ENCODE measurements around the gene RALGPS1. TPM values are rescaled to one million over a fixed set of nuclear protein-coding genes. Genes with fewer than 3 reads are reported as not detected.

The RALGPS1 gene
- total RNA-seq, 2 donors from 2014 or later = 15.3 to 79.4 TPM

GRCh38 chr9:127225801-127226625, 311.4 kb downstream of the RALGPS1 start:
- no peaks in the 10 kb centered on the region for H3K9me3 ChIP-seq
- no peak for DNase-seq
- H3K36me3 ChIP-seq (replicated peaks in 1 of 2; ENCODE audit: insufficient read depth in 1 of 2, low read depth in 2 of 2) = no peaks in the 10 kb centered on the region
- intact Hi-C loops (cut with DNase I) = loop anchor here (10.0 kb wide), 1 partner anchor 179 kb away; no protein-coding TSS in a partner anchor
- H3K4me3 ChIP-seq = no peak overlapping the region
- H3K4me1 ChIP-seq = peaks cover 16% of the 10 kb centered on the region
- ATAC-seq = no peak
- TF ChIP-seq POLR2A (IDR thresholded peaks at IDR 0.05) = no peak
- TF ChIP-seq, protein P1, sequence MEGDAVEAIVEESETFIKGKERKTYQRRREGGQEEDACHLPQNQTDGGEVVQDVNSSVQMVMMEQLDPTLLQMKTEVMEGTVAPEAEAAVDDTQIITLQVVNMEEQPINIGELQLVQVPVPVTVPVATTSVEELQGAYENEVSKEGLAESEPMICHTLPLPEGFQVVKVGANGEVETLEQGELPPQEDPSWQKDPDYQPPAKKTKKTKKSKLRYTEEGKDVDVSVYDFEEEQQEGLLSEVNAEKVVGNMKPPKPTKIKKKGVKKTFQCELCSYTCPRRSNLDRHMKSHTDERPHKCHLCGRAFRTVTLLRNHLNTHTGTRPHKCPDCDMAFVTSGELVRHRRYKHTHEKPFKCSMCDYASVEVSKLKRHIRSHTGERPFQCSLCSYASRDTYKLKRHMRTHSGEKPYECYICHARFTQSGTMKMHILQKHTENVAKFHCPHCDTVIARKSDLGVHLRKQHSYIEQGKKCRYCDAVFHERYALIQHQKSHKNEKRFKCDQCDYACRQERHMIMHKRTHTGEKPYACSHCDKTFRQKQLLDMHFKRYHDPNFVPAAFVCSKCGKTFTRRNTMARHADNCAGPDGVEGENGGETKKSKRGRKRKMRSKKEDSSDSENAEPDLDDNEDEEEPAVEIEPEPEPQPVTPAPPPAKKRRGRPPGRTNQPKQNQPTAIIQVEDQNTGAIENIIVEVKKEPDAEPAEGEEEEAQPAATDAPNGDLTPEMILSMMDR (IDR thresholded peaks at IDR 0.05) = no peak
- no peak overlapping the region for H3K27ac ChIP-seq
- no peaks in the 10 kb centered on the region for H3K27me3 ChIP-seq
- whole genome bisulfite sequencing, 2 donors = 42 to 67% methylated on average over 20 to 29 of the region's 42 CpGs

DNA sequence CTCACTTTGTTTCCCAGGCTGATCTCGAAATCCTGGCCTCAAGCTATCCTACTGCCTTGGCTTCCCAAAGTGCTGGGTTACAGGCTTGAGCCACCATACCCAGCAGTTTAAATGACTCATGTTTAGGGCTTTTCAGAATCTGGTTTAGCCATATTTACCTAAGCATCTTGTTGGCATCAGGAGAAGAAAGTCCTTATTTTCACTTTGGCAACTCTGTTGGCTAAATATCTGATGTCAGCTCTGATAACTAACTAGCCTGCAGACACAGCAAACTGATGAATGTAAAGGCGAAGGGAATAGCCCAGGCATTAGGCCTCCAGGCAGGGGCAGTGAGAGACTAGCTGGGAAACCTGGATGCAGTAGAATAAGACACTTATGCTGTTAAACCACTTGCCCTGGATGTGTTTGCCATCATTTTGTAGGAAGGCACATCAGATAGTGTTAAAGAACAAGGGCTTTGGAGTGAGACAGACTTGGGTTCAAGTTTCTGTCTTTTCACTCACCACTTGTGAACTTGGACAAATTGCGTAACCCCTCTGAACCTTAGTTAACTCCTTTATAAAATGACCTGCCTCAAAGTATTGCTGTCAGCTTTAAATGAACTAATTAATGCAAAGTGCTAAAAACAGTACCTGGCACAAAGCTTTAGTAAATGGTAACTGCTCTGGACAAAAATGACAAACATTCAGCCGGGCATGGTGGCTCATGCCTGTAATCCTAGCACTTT, 315.3 kb downstream of the RALGPS1 start:
- WGBS, 2 donors = 92 to 93% methylated on average over 4 of the region's 4 CpGs
- DNase-seq = no peak
- intact Hi-C loops (cut with DNase I) = loop anchor here (10.0 kb wide), 1 partner anchor 175 kb away; no protein-coding TSS in a partner anchor

DNA sequence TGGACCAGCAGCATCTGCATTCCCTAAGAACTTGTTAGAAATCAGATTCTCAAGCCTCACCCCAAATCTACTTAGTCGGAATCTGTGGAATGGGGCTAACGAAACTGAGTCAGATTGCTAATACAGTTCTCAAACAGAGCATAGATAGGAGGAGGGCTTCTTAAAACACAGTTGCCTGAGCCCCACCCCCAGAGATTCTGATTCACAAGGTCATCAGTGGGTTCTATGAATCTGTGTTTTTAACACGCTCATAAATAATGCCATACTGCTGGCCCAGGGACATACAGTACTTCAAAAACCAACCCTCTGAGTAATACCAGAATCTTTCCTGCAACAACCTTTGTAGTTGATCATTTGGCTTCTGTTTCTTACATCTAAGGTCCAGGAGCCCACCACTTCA, 317.1 kb downstream of the RALGPS1 start:
- DNase-seq (no peak), ATAC-seq (no peak)
- TF ChIP-seq, protein P1 (IDR thresholded peaks at IDR 0.05) = no peak
- TF ChIP-seq POLR2A (IDR thresholded peaks at IDR 0.05) = no peak
- Histone ChIP-seq H3K4me3 (no peak overlapping the region), H3K27ac (no peak overlapping the region), H3K9me3 (no peaks in the 10 kb centered on the region), H3K4me1 (no peaks in the 10 kb centered on the region), H3K36me3 (replicated peaks in 1 of 2; ENCODE audit: insufficient read depth in 1 of 2, low read depth in 2 of 2) (no peaks in the 10 kb centered on the region), H3K27me3 (no peaks in the 10 kb centered on the region)
- intact Hi-C loops (cut with DNase I) = no loop called here
- WGBS, 2 donors = 81 to 93% methylated on average over 3 of the region's 3 CpGs

More for the DNA sequence above, 315.3 kb downstream of the RALGPS1 start:
- peaks cover 7% of the 10 kb centered on the region for H3K4me1 ChIP-seq
- no peaks in the 10 kb centered on the region for H3K36me3 ChIP-seq (replicated peaks in 1 of 2; ENCODE audit: insufficient read depth in 1 of 2, low read depth in 2 of 2)
- no peaks in the 10 kb centered on the region for H3K27me3 ChIP-seq
- no peak for ATAC-seq
- TF ChIP-seq POLR2A (IDR thresholded peaks at IDR 0.05) = no peak
- H3K9me3 ChIP-seq = no peaks in the 10 kb centered on the region
- no peak overlapping the region for H3K27ac ChIP-seq
- H3K4me3 ChIP-seq = no peak overlapping the region

- Histone ChIP-seq H3K4me1 (no peaks in the 10 kb centered on the region), H3K27me3 (no peaks in the 10 kb centered on the region), H3K36me3 (replicated peaks in 1 of 2; ENCODE audit: insufficient read depth in 1 of 2, low read depth in 2 of 2) (no peaks in the 10 kb centered on the region), H3K9me3 (no peaks in the 10 kb centered on the region), H3K4me3 (no peak overlapping the region), H3K27ac (no peak overlapping the region)
- intact Hi-C loops (cut with DNase I) = no loop called here
- TF ChIP-seq, protein P1 (IDR thresholded peaks at IDR 0.05) = no peak
- no peak for TF ChIP-seq POLR2A (IDR thresholded peaks at IDR 0.05)
- DNase-seq = no peak
- WGBS, 2 donors = 71% methylated on average over 4 of the region's 4 CpGs
- no peak for ATAC-seq
Observed at GRCh38 chr9:127232833-127233549, 318.4 kb downstream of the RALGPS1 start.

GRCh38 chr9:127233550-127233949, 319.0 kb downstream of the RALGPS1 start:
- H3K27me3 ChIP-seq = no peaks in the 10 kb centered on the region
- H3K9me3 ChIP-seq = no peaks in the 10 kb centered on the region
- no peak overlapping the region for H3K4me3 ChIP-seq
- H3K36me3 ChIP-seq (replicated peaks in 1 of 2; ENCODE audit: insufficient read depth in 1 of 2, low read depth in 2 of 2) = no peaks in the 10 kb centered on the region
- 69 to 75% methylated on average over 4 of the region's 4 CpGs for whole genome bisulfite sequencing, 2 donors
- no peaks in the 10 kb centered on the region for H3K4me1 ChIP-seq
- ATAC-seq (no peak), DNase-seq (no peak)
- intact Hi-C loops (cut with DNase I) = no loop called here
- H3K27ac ChIP-seq = no peak overlapping the region
- TF ChIP-seq, protein P1 (IDR thresholded peaks at IDR 0.05) = no peak
- TF ChIP-seq POLR2A (IDR thresholded peaks at IDR 0.05) = no peak
